HCT116 (cell line): ENCODE data around the gene SPOCD1. TPM values are rescaled to one million over a fixed set of nuclear protein-coding genes. Genes with fewer than 3 reads are reported as not detected.

ENCODE experiments used
- ATAC-seq: fragments of 200-7000 bp; cut with Tn5 transposase; 2 replicates; pipeline ENCODE4 v1.9.1; 2020; ENCODE audit warnings: mild to moderate bottlenecking, moderate library complexity
- BruUV-seq: library from RNA; stranded (reverse); fragments of 400-500 nt; replicated peaks from 2 replicates; lab custom pipeline; 2021; lab: Mats Ljungman, UMichigan
- CTCF ChIA-PET: fragments of 300-600 bp; sonication (Branson Sonifier 250); formaldehyde crosslinking; loops from one replicate; lab custom pipeline; 2021; ENCODE audit warnings: antibody characterized with exemption; lab: Charles Lee
- POLR2A ChIA-PET: fragments of 300-600, 350-600 bp; sonication (Branson Sonifier 250); formaldehyde crosslinking; loops from one replicate; lab custom pipeline; 2021; ENCODE audit warnings: antibody characterized with exemption; lab: Charles Lee
- RAD21 ChIA-PET, 2 experiments: fragments of 300-600 bp; sonication (Branson Sonifier 250); formaldehyde crosslinking; loops; one replicate each; lab custom pipeline; 2023; ENCODE audit warnings: low total read pairs in 2 of 2; ENCODE audit not compliant: uncharacterized antibody in 2 of 2, unreplicated experiment in 2 of 2, low non-redundant PET in 1 of 2; lab: Charles Lee
- DNase-seq: peaks from one replicate; pipeline ENCODE4 v3.0.0-alpha.2; 2010; ENCODE audit warnings: low read depth, low spot score
- H2AFZ ChIP-seq: fragments of 200-600 bp; shearing (Covaris generic), sonication (generic); 2 replicates; pipeline ENCODE4 v1.6.1; 2017; ENCODE audit warnings: low read depth, mixed run types, mixed read lengths, antibody characterized with exemption, low read length; ENCODE audit not compliant: poor library complexity, severe bottlenecking
- H3K27ac ChIP-seq: 2 replicates; pipeline ENCODE4 v1.5.1; 2012; ENCODE audit warnings: low read depth, low read length
- H3K27me3 ChIP-seq: fragments of 200-600 bp; sonication (generic); 2 replicates; pipeline ENCODE4 v1.6.1; 2016; ENCODE audit warnings: mixed run types, low read length, mixed read lengths; ENCODE audit not compliant: insufficient read depth
- H3K36me3 ChIP-seq, 2 experiments: fragments of 200-500 bp in 1 of 2; fragments of 200-600 bp in 1 of 2; sonication (Bioruptor generic) in 1 of 2; sonication (generic) in 1 of 2; 2 replicates each; pipeline versions ENCODE4 v1.5.1 to v1.6.1; 2014 to 2016; ENCODE audit warnings: low read length in 2 of 2, inconsistent platforms in 1 of 2, mixed read lengths in 1 of 2, mixed run types in 1 of 2; ENCODE audit not compliant: insufficient read depth in 2 of 2, control insufficient read depth in 1 of 2
- H3K4me1 ChIP-seq, 2 experiments: fragments of 200-600 bp in 1 of 2; sonication (generic) in 1 of 2; 2 replicates each; pipeline versions ENCODE4 v1.5.1 to v1.6.1; 2012 to 2017; ENCODE audit warnings: low read length in 2 of 2, inconsistent platforms in 1 of 2, mild to moderate bottlenecking in 1 of 2, mixed read lengths in 1 of 2, mixed run types in 1 of 2, moderate library complexity in 1 of 2; ENCODE audit not compliant: insufficient read depth in 2 of 2, control insufficient read depth in 1 of 2
- H3K4me2 ChIP-seq: fragments of 200-600 bp; sonication (generic); 2 replicates; pipeline ENCODE4 v1.6.1; 2017; ENCODE audit warnings: mixed run types, low read length, mixed read lengths
- H3K4me3 ChIP-seq, 2 experiments: fragments of 200-600 bp in 1 of 2; sonication (generic) in 1 of 2; replicated peaks in 1 of 2; 2 replicates each; pipeline ENCODE4 v1.5.1; 2011 to 2016; ENCODE audit warnings: low read length in 2 of 2, control low read depth in 1 of 2, low read depth in 1 of 2, mild to moderate bottlenecking in 1 of 2, mixed read lengths in 1 of 2, mixed run types in 1 of 2
- H3K79me2 ChIP-seq: fragments of 200-600 bp; sonication (generic); 2 replicates; pipeline ENCODE4 v1.6.1; 2017; ENCODE audit warnings: mild to moderate bottlenecking, mixed run types, low read length, moderate library complexity, mixed read lengths; ENCODE audit not compliant: insufficient read depth
- H3K9ac ChIP-seq: fragments of 200-600 bp; sonication (generic); 2 replicates; pipeline ENCODE4 v1.6.1; 2016; ENCODE audit warnings: low read length, mixed read lengths
- H3K9me2 ChIP-seq: fragments of 200-600 bp; sonication (generic), shearing (Covaris generic); 2 replicates; pipeline ENCODE4 v1.6.1; 2017; ENCODE audit warnings: mixed run types, mild to moderate bottlenecking, moderate library complexity; ENCODE audit not compliant: insufficient read depth
- H3K9me3 ChIP-seq, 2 experiments: fragments of 200-500 bp in 1 of 2; fragments of 200-600 bp in 1 of 2; sonication (Bioruptor generic) in 1 of 2; sonication (generic) in 1 of 2; 2 replicates each; pipeline ENCODE4 v1.6.1; 2014 to 2017; ENCODE audit warnings: low read length in 2 of 2, mixed read lengths in 2 of 2, inconsistent platforms in 1 of 2, low read depth in 1 of 2, mild to moderate bottlenecking in 1 of 2, mixed run types in 1 of 2, moderate library complexity in 1 of 2; ENCODE audit not compliant: control insufficient read depth in 1 of 2, insufficient read depth in 1 of 2
- H4K20me1 ChIP-seq: fragments of 200-600 bp; sonication (generic), shearing (Covaris generic); 2 replicates; pipeline ENCODE4 v1.6.1; 2017; ENCODE audit warnings: mixed run types, mild to moderate bottlenecking, moderate library complexity; ENCODE audit not compliant: insufficient read depth
- CEBPB ChIP-seq: IDR thresholded peaks from 2 replicates; pipeline ENCODE4 v1.6.1; 2012; ENCODE audit warnings: low read depth
- EZH2 ChIP-seq: fragments of 200-600 bp; sonication (generic); IDR thresholded peaks from 2 replicates; pipeline ENCODE4 v1.6.1; 2017; ENCODE audit warnings: antibody characterized with exemption, mixed run types
- EZH2phosphoT487 ChIP-seq: fragments of 200-600 bp; IDR thresholded peaks from 2 replicates; pipeline ENCODE4 v1.6.1; 2018; ENCODE audit warnings: antibody characterized with exemption, borderline replicate concordance
- FOSL1 ChIP-seq: IDR thresholded peaks from 2 replicates; pipeline ENCODE4 v1.6.1; 2012; ENCODE audit warnings: low read depth
- JUND ChIP-seq: IDR thresholded peaks from 2 replicates; pipeline ENCODE4 v1.6.1; 2012
- POLR2AphosphoS5 ChIP-seq: IDR thresholded peaks from 2 replicates; pipeline ENCODE4 v1.6.1; 2011; ENCODE audit warnings: mild to moderate bottlenecking, low read depth, low read length, moderate library complexity
- TCF7L2 ChIP-seq: IDR thresholded peaks from 2 replicates; pipeline ENCODE4 v1.7.0; 2011; ENCODE audit warnings: borderline replicate concordance, inconsistent platforms; ENCODE audit not compliant: insufficient read depth, insufficient read length; ENCODE audit errors: extremely low read depth
- YY1 ChIP-seq: IDR thresholded peaks from 2 replicates; pipeline ENCODE4 v1.6.1; 2011; ENCODE audit warnings: low read length, low read depth, moderate library complexity, mild to moderate bottlenecking; ENCODE audit not compliant: insufficient replicate concordance; ENCODE audit errors: extremely low read depth
- ZFX ChIP-seq: fragments of 450-650 bp; IDR thresholded peaks from 2 replicates; pipeline ENCODE4 v1.6.1; 2017
- intact Hi-C: fragments of 100-400 bp; cut with micrococcal nuclease; formaldehyde crosslinking; loops from 2 replicates; pipeline ENCODE4 v1.10.0; 2022
- total RNA-seq: library from RNA; stranded (reverse); gene quantifications from one replicate; pipeline ENCODE4 v1.2.1, GENCODE V29; 2021; ENCODE audit not compliant: unreplicated experiment
- TF ChIP-seq, protein P1 (sequence below): IDR thresholded peaks from 2 replicates; pipeline ENCODE4 v1.6.1; 2012
- TF ChIP-seq, protein P2 (sequence below): IDR thresholded peaks from 2 replicates; pipeline ENCODE4 v1.6.1; 2012

Gene SPOCD1
- total RNA-seq, 1 experiment from 2014 or later = 5.0 TPM

DNA sequence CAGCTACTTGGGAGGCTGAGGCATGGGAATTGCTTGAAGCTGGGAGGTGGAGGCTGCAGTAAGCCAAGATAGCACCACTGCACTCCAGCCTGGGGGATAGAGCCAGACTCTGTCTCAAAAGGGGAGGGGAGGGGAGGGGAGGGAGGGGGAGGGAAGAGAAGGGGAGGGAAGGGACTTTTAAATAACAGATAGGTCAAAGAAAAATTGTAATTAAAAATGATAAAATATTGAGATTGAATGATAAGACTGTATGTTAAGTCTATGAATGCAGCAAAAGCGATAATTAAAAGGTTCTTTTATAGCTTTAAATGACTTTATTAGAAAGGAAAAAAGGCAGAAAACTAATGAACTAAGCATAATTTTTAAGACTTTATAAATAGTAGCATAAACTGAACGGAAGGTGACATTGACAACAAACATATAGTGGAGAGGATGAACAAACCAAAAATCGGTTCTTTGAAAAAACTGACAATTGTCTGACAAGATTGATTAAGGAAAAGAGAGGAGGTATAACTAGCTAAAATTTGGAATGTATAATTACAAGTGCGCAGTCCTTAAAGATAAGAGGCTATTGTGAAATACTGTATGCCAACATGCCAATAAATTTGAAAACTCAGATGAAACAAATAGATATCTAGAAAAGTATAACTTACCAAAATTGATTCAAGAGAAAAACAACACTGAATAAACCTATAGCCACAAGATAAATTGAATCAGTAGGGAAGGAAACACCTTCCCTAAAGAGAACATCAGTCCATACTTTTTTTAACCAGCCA lies 8.4 kb downstream of the SPOCD1 start:
- CTCF ChIA-PET = no interaction called here
- Histone ChIP-seq H3K4me3 (no peak overlapping the region), H2AFZ (no peak overlapping the region), H4K20me1 (no peaks in the 10 kb centered on the region), H3K27ac (no peak overlapping the region), H3K4me2 (no peak overlapping the region), H3K79me2 (no peaks in the 10 kb centered on the region), H3K9ac (no peak overlapping the region), H3K4me1 (no peaks in the 10 kb centered on the region), H3K36me3 (no peaks in the 10 kb centered on the region), H3K9me3 (no peaks in the 10 kb centered on the region), H3K27me3 (no peaks in the 10 kb centered on the region), H3K9me2 (no peaks in the 10 kb centered on the region)
- POLR2A ChIA-PET = no interaction called here
- no TSS peak for BruUV-seq
- RAD21 ChIA-PET = no interaction called here
- TF ChIP-seq, protein P1, sequence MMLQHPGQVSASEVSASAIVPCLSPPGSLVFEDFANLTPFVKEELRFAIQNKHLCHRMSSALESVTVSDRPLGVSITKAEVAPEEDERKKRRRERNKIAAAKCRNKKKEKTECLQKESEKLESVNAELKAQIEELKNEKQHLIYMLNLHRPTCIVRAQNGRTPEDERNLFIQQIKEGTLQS = no peak
- TF ChIP-seq POLR2AphosphoS5 (no peak), EZH2phosphoT487 (no peak), ZFX (no peak), FOSL1 (no peak), CEBPB (no peak), EZH2 (no peak), JUND (no peak), TCF7L2 (no peak), YY1 (no peak)
- TF ChIP-seq, protein P2, sequence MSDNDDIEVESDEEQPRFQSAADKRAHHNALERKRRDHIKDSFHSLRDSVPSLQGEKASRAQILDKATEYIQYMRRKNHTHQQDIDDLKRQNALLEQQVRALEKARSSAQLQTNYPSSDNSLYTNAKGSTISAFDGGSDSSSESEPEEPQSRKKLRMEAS = no peak
- DNase-seq (no peak), ATAC-seq (no peak)
- intact Hi-C loops = no loop called here
